22Rv1 (cell line): Measurements from ENCODE around the gene KRT71.

Source experiments
- CTCF ChIP-seq: fragments of 450-650 bp; IDR thresholded peaks from 2 replicates; pipeline ENCODE4 v1.5.1; 2017; ENCODE audit warnings: mild to moderate bottlenecking
- ZFX ChIP-seq: fragments of 450-650 bp; IDR thresholded peaks from 2 replicates; pipeline ENCODE4 v1.6.1; 2017; ENCODE audit warnings: antibody characterized with exemption, borderline replicate concordance

- TF ChIP-seq CTCF (no peak), ZFX (no peak)
Measured at GRCh38 chr12:52552055-52552454, 890 bp downstream of the KRT71 start.
